Heart left ventricle (tissue), 13 donors: ENCODE data around the gene NAA16.

ENCODE experiments used
- POLR2A ChIP-seq, 2 donors: fragments of 450-650 bp; IDR thresholded peaks; one replicate each; pipeline ENCODE4 v1.6.1; 2017; ENCODE audit warnings: antibody characterized with exemption in 2 of 2, mild to moderate bottlenecking in 2 of 2, moderate library complexity in 2 of 2
- TF ChIP-seq, protein P1 (sequence below), 12 donors: fragments of 200-600 bp; sonication (generic) in 4 of 12; IDR thresholded peaks; one replicate each; pipeline versions ENCODE4 v1.5.0 to v1.8.0; 2018 to 2022; ENCODE audit warnings: antibody characterized with exemption in 12 of 12, mild to moderate bottlenecking in 5 of 12
- donor health status: ischemic (EF 13 %, LVEDD 7.1; RV severe dilation, severe dysfunction).
- donor health status: DM: no; HTN: yes; CAD: no.
- donor health status: DM: no; HTN: no; CAD: no.
- donor health status: ischemic (EF 25% LVEDD 6.9; RV normal size, moderate dysfunction).
- donor health status: ischemic (EF 25% LVEDD 5.7; RV mildly dilated, moderate dysfunction).
- donor health status: ischemic (EF 35%, LVEDD 5.7; RV mildly dilated, moderate dysfunction).
- donor health status: nonischemic (EF 11% LVEDD 7.7; RV severe dilation, severe dysfunction).
- donor health status: DM: yes; HTN: yes; CAD: no.
- donor health status: PGD.
- donor health status: ischemic (EF 29% LVEDD 5.4; RV normal size, mild dysfunction).
- donor health status: nonischemic (EF 23%, LVEDD 6.1; RV moderate dilation, normal function).

DNA sequence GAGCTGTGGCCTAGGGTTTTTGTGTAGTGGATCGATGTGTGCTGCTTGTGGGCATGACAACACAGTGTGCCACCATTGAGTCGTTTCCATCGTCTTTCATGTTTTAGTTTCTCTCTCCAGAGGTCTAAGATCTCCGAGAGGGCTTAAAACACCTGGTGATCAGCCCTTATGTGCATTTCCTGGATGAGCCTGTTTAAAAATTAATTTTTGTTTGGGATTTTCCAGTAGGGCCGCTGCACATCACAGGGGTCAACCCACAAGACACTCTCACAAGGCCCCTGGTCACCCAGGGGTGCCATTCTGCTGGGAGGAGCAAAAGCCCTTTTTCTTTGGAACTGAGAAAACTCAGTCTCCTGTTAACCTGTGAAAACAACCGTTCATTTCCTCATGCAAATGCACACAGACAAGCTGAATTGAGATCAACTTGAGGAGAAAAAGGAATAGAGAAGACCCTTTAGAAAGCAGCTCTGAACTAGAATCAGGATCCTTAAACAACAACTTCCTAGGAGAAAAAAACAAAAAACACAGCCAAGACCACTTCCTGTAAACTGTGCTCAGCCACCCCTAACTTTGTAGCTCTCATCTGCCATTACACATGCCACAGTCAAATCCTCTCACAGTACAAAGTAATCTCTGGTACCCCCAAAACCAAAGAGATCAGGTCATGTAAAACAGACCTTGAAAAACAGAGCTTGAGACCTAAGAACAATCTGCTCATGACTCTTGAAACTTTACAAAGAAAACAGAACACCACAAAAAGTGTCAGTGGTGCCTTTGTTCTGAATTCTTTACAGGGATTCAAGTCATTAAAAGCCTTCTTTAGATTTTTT, 39.4 kb upstream of the NAA16 start:
- TF ChIP-seq, protein P1, sequence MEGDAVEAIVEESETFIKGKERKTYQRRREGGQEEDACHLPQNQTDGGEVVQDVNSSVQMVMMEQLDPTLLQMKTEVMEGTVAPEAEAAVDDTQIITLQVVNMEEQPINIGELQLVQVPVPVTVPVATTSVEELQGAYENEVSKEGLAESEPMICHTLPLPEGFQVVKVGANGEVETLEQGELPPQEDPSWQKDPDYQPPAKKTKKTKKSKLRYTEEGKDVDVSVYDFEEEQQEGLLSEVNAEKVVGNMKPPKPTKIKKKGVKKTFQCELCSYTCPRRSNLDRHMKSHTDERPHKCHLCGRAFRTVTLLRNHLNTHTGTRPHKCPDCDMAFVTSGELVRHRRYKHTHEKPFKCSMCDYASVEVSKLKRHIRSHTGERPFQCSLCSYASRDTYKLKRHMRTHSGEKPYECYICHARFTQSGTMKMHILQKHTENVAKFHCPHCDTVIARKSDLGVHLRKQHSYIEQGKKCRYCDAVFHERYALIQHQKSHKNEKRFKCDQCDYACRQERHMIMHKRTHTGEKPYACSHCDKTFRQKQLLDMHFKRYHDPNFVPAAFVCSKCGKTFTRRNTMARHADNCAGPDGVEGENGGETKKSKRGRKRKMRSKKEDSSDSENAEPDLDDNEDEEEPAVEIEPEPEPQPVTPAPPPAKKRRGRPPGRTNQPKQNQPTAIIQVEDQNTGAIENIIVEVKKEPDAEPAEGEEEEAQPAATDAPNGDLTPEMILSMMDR (IDR thresholded peaks at IDR 0.05), result no peak
- TF ChIP-seq POLR2A (IDR thresholded peaks at IDR 0.05), result no peak
